Measurements from ENCODE around the gene PON2.

GRCh38 chr7:95482424-95482823 lies 47.6 kb upstream of the PON2 start:
- TF ChIP-seq ZBTB49 (CRISPR knock-in tag; IDR thresholded peaks at IDR 0.05; ENCODE audit: borderline replicate concordance) (no peak), GFI1 (CRISPR knock-in tag; IDR thresholded peaks at IDR 0.05; ENCODE audit: borderline replicate concordance) (no peak), CTCF (CRISPR knock-in tag; IDR thresholded peaks at IDR 0.05) (no peak), CREB1 (IDR thresholded peaks at IDR 0.05) (no peak), CREB1 (CRISPR knock-in tag; IDR thresholded peaks at IDR 0.05) (no peak), ZNF337 (CRISPR knock-in tag; IDR thresholded peaks at IDR 0.05; ENCODE audit: borderline replicate concordance, low read depth) (no peak), ZNF670 (CRISPR knock-in tag; IDR thresholded peaks at IDR 0.05; ENCODE audit: borderline replicate concordance) (no peak), ZNF660 (CRISPR knock-in tag; IDR thresholded peaks at IDR 0.05; ENCODE audit: borderline replicate concordance, low read depth) (no peak), REST (IDR thresholded peaks at IDR 0.05; ENCODE audit: borderline replicate concordance in 1 of 2, low read depth in 1 of 2, low read length in 2 of 2) (no peak), ELF4 (CRISPR knock-in tag; IDR thresholded peaks at IDR 0.05; ENCODE audit: borderline replicate concordance) (no peak), ATF1 (CRISPR knock-in tag; IDR thresholded peaks at IDR 0.05) (no peak)

Data from HepG2 (cell line).